ENCODE measurements around the gene C5orf58. TPM values are rescaled to one million over a fixed set of nuclear protein-coding genes. Genes with fewer than 3 reads are reported as not detected.

Gene C5orf58
- total RNA-seq, 2 donors from 2014 or later = not detected

DNA sequence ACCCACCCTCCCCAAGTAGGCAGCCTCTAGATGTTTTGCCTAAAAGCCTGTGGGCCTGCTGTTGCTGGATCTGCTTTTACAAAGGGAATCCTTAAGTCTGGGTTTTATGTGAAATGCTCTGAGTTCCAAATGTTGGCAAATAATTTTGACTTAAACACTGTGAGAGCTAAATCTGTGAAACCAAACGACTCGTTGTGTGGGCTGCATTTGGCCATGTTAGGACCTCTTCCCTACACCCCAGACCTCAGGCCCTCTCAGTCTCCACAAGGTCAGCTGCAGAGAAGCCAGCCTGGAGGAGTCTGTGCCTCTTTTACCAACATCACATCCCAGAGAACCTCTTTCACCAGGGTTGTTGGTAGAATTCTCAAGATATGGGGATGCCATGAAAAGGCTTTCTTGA is 55.4 kb downstream of the C5orf58 start:
- ATAC-seq (ENCODE audit: insufficient number of reproducible peaks, low FRiP score, low read depth) = no peak
- Histone ChIP-seq H3K9me3 (peaks cover 6% of the 10 kb centered on the region), H3K36me3 (no peaks in the 10 kb centered on the region), H3K27me3 (replicated peaks; ENCODE audit: insufficient read depth) (no peaks in the 10 kb centered on the region), H3K27ac (no peak overlapping the region), H3K4me1 (ENCODE audit: control insufficient read depth in 1 of 2, low read depth in 2 of 2) (peaks cover 3 to 13% of the 10 kb centered on the region in 2 donors), H3K4me3 (no peak overlapping the region)
- DNase-seq (ENCODE audit: low spot score) = no peak
- TF ChIP-seq, protein P1, sequence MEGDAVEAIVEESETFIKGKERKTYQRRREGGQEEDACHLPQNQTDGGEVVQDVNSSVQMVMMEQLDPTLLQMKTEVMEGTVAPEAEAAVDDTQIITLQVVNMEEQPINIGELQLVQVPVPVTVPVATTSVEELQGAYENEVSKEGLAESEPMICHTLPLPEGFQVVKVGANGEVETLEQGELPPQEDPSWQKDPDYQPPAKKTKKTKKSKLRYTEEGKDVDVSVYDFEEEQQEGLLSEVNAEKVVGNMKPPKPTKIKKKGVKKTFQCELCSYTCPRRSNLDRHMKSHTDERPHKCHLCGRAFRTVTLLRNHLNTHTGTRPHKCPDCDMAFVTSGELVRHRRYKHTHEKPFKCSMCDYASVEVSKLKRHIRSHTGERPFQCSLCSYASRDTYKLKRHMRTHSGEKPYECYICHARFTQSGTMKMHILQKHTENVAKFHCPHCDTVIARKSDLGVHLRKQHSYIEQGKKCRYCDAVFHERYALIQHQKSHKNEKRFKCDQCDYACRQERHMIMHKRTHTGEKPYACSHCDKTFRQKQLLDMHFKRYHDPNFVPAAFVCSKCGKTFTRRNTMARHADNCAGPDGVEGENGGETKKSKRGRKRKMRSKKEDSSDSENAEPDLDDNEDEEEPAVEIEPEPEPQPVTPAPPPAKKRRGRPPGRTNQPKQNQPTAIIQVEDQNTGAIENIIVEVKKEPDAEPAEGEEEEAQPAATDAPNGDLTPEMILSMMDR (IDR thresholded peaks at IDR 0.05) = no peak

DNA sequence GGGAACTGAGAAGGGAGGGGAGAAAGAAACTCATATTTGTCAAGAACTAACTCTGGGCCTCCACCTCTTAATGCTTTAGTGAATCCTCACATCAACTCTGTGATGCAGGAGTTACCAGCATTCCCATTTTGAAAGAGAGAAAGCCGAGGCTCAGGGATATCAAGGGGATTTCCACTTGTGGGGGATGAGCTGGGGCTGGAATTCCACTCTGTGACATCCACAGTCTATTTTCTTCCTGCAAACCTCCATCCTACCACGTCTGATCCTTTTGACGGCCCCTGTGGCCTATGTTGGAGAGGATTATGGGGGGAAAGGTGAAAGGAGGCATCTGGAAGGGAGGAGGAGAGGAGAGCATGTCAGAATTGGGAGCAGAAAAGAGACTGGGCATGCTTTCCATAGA is 55.8 kb downstream of the C5orf58 start:
- H3K27me3 ChIP-seq (replicated peaks; ENCODE audit: insufficient read depth) = no peaks in the 10 kb centered on the region
- no peak overlapping the region for H3K4me3 ChIP-seq
- no peak overlapping the region for H3K27ac ChIP-seq
- peaks cover 3 to 13% of the 10 kb centered on the region in 2 donors for H3K4me1 ChIP-seq (ENCODE audit: control insufficient read depth in 1 of 2, low read depth in 2 of 2)
- no peaks in the 10 kb centered on the region for H3K36me3 ChIP-seq
- peaks cover 6% of the 10 kb centered on the region for H3K9me3 ChIP-seq
- ATAC-seq (ENCODE audit: insufficient number of reproducible peaks, low FRiP score, low read depth) = no peak
- TF ChIP-seq, protein P1 (IDR thresholded peaks at IDR 0.05) = no peak
- no peak for DNase-seq (ENCODE audit: low spot score)

DNA sequence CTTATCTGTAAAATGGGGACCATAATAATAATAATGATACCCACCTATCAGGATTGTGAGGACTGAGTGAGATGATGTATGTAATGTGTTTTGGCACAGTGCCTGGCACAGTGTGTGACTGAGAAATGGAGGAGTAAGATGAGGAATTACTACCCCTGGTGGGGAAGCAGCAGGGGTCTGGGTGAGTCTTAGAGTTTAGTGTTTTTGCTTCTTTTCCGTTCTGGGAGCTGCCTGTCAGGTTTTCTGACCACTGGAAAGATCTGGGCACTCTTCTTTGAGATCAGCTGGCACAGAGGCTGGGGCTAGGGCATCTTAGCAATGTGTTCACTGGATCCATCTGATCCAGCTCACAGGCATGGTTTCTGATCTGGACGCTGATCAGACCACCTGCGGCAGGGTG is 56.3 kb downstream of the C5orf58 start:
- DNase-seq (ENCODE audit: low spot score) (no peak), ATAC-seq (ENCODE audit: insufficient number of reproducible peaks, low FRiP score, low read depth) (no peak)
- Histone ChIP-seq H3K4me1 (ENCODE audit: control insufficient read depth in 1 of 2, low read depth in 2 of 2) (peaks cover 3 to 13% of the 10 kb centered on the region in 2 donors), H3K9me3 (peaks cover 3% of the 10 kb centered on the region), H3K4me3 (no peak overlapping the region), H3K36me3 (no peaks in the 10 kb centered on the region), H3K27me3 (replicated peaks; ENCODE audit: insufficient read depth) (no peaks in the 10 kb centered on the region), H3K27ac (no peak overlapping the region)
- TF ChIP-seq, protein P1 (IDR thresholded peaks at IDR 0.05) = no peak

DNA sequence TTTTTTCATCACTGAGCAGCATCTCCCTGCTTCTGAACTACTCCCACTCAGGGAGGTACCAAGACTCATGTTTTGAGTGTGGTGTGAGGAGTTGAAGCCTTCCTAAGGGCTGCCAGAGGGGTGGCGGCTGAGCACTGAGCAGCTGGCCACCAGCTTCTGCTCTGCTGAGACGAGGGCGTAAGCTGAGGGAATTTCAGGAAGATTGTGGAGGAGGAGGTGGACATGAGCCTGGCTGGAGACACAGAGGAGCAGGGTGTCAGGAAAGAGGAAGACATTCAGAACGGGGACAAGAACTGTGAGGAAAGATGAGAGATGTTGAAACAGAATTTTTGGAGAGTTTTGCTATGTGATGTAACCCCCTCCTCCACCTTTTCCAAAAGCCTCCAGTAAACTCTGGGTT is 57.0 kb downstream of the C5orf58 start:
- Histone ChIP-seq H3K4me1 (ENCODE audit: control insufficient read depth in 1 of 2, low read depth in 2 of 2) (peaks cover 3 to 13% of the 10 kb centered on the region in 2 donors), H3K36me3 (no peaks in the 10 kb centered on the region), H3K4me3 (no peak overlapping the region), H3K27me3 (replicated peaks; ENCODE audit: insufficient read depth) (no peaks in the 10 kb centered on the region), H3K9me3 (no peaks in the 10 kb centered on the region), H3K27ac (no peak overlapping the region)
- DNase-seq (ENCODE audit: low spot score) = no peak
- no peak for ATAC-seq (ENCODE audit: insufficient number of reproducible peaks, low FRiP score, low read depth)
- TF ChIP-seq, protein P1 (IDR thresholded peaks at IDR 0.05) = no peak

DNA sequence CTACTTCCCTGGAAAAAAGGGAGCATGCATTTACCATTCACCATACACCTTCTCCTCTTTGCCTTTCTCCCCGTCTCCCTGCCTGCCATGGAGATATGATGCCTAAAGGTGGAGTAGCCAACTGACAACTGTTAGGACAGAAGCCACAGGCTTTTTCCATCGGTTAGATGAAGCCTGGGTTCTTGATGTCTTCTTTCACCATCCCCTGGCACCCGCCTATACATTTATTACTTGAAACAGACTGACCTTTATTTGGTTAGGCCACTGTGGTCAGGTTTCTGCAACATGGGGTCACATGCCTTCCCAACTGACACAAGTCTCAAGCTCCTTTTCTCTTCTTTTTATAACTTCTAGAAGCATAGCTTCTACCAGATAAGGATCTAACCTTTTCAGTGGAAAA is 57.7 kb downstream of the C5orf58 start:
- TF ChIP-seq, protein P1 (IDR thresholded peaks at IDR 0.05) = no peak
- DNase-seq (ENCODE audit: low spot score) = no peak
- no peaks in the 10 kb centered on the region for H3K27me3 ChIP-seq (replicated peaks; ENCODE audit: insufficient read depth)
- no peak overlapping the region for H3K27ac ChIP-seq
- H3K4me3 ChIP-seq = no peak overlapping the region
- H3K4me1 ChIP-seq (ENCODE audit: control insufficient read depth in 1 of 2, low read depth in 2 of 2) = peaks cover 3 to 9% of the 10 kb centered on the region in 2 donors
- H3K36me3 ChIP-seq = no peaks in the 10 kb centered on the region
- H3K9me3 ChIP-seq = no peaks in the 10 kb centered on the region
- no peak for ATAC-seq (ENCODE audit: insufficient number of reproducible peaks, low FRiP score, low read depth)

Data from thoracic aorta (tissue), 2 donors.